NCI-H748 (cell line): ENCODE results near the gene TTC23.
A peak's percentile ranks its signal among the peaks of the same experiment; 100 is the strongest.

Experiments
- DNase-seq: peaks from one replicate; lab custom pipeline; 2025; ENCODE audit not compliant: unreplicated experiment; lab: John Stamatoyannopoulos, UW

Gene TTC23

GRCh38 chr15:99249270-99249841 is at the start of gene TTC23:
TTC23 (minus strand) TSS chr15:99249581; CDS start chr15:99228712, 20,869 bp downstream.
- DNase-seq = no peak

GRCh38 chr15:99296386-99296785 is 47.0 kb upstream of the TTC23 start:
- DNase-seq = no peak

- no peak for DNase-seq
Observed at GRCh38 chr15:99295840-99296239, 46.5 kb upstream of the TTC23 start.

- DNase-seq = no peak
Observed at GRCh38 chr15:99291643-99292042, 42.3 kb upstream of the TTC23 start.

- DNase-seq = no peak
Observed at GRCh38 chr15:99283717-99284116, 34.3 kb upstream of the TTC23 start.

GRCh38 chr15:99282586-99282985 is 33.2 kb upstream of the TTC23 start:
- DNase-seq = no peak

GRCh38 chr15:99282121-99282520 is 32.7 kb upstream of the TTC23 start:
- no peak for DNase-seq

- no peak for DNase-seq
Observed at GRCh38 chr15:99279827-99280226, 30.4 kb upstream of the TTC23 start.

- DNase-seq = no peak
Observed at GRCh38 chr15:99279290-99279689, 29.9 kb upstream of the TTC23 start.

GRCh38 chr15:99275525-99276128 is 26.2 kb upstream of the TTC23 start:
- peak; percentile 1 for DNase-seq

- no peak for DNase-seq
Observed at GRCh38 chr15:99275061-99275460, 25.7 kb upstream of the TTC23 start.

- no peak for DNase-seq
Observed at GRCh38 chr15:99273801-99274200, 24.4 kb upstream of the TTC23 start.

- no peak for DNase-seq
Observed at GRCh38 chr15:99268431-99268830, 19.1 kb upstream of the TTC23 start.

- no peak for DNase-seq
Observed at GRCh38 chr15:99267957-99268356, 18.6 kb upstream of the TTC23 start.

- DNase-seq = no peak
Observed at GRCh38 chr15:99265541-99266070, 16.2 kb upstream of the TTC23 start.

- no peak for DNase-seq
Observed at GRCh38 chr15:99264125-99264524, 14.7 kb upstream of the TTC23 start.

GRCh38 chr15:99257107-99257750 is 7.8 kb upstream of the TTC23 start:
- no peak for DNase-seq

- no peak for DNase-seq
Observed at GRCh38 chr15:99253381-99254090, 4.2 kb upstream of the TTC23 start.

GRCh38 chr15:99252326-99252725 is 2.9 kb upstream of the TTC23 start:
- no peak for DNase-seq

GRCh38 chr15:99250857-99251841 is 1.8 kb upstream of the TTC23 start, which contains the start of gene LRRC28:
LRRC28 (plus strand) TSS chr15:99251481; CDS start chr15:99255958, 4,477 bp downstream.
- peak; percentile 97 for DNase-seq
